IMR-90 (cell line): ENCODE results near the gene POLR2L.

Experiments
- BHLHE40 ChIP-seq: fragments of 150-350 bp; IDR thresholded peaks from 2 replicates; pipeline ENCODE4 v1.6.1; 2016; ENCODE audit warnings: mild to moderate bottlenecking, low read depth, low read length
- CHD1 ChIP-seq: IDR thresholded peaks from 2 replicates; pipeline ENCODE4 v1.6.1; 2012; ENCODE audit warnings: low read depth, low read length, improper control_type of control experiment
- ELK1 ChIP-seq: fragments of 150-350 bp; IDR thresholded peaks from 2 replicates; pipeline ENCODE4 v1.6.1; 2016; ENCODE audit warnings: low read depth, mild to moderate bottlenecking, low read length, moderate library complexity, borderline replicate concordance
- FOS ChIP-seq: fragments of 150-350 bp; IDR thresholded peaks from 2 replicates; pipeline ENCODE4 v1.6.1; 2016; ENCODE audit warnings: low read depth, low read length
- MAFK ChIP-seq: IDR thresholded peaks from 2 replicates; pipeline ENCODE4 v1.6.1; 2012; ENCODE audit warnings: low read depth, low read length, improper control_type of control experiment
- MAZ ChIP-seq: IDR thresholded peaks from 2 replicates; pipeline ENCODE4 v1.6.1; 2012; ENCODE audit warnings: low read depth, mild to moderate bottlenecking, low read length, improper control_type of control experiment, moderate library complexity, borderline replicate concordance
- MXI1 ChIP-seq: IDR thresholded peaks from 2 replicates; pipeline ENCODE4 v1.6.1; 2012; ENCODE audit warnings: low read depth, mild to moderate bottlenecking, low read length, moderate library complexity, borderline replicate concordance
- NFE2L2 ChIP-seq: fragments of 150-350 bp; IDR thresholded peaks from 2 replicates; pipeline ENCODE4 v1.6.1; 2016; ENCODE audit warnings: low read depth, mild to moderate bottlenecking, low read length
- POLR2A ChIP-seq: IDR thresholded peaks from 2 replicates; pipeline ENCODE4 v1.6.1; 2012; ENCODE audit warnings: mild to moderate bottlenecking, low read depth, low read length
- RAD21 ChIP-seq: IDR thresholded peaks from 2 replicates; pipeline ENCODE4 v1.6.1; 2012; ENCODE audit warnings: low read length, improper control_type of control experiment
- RCOR1 ChIP-seq: IDR thresholded peaks from 2 replicates; pipeline ENCODE4 v1.6.1; 2012; ENCODE audit warnings: mild to moderate bottlenecking, low read length, improper control_type of control experiment; ENCODE audit not compliant: insufficient replicate concordance
- RFX5 ChIP-seq: IDR thresholded peaks from 2 replicates; pipeline ENCODE4 v1.8.0; 2012; ENCODE audit warnings: low read depth, mild to moderate bottlenecking, low read length, moderate library complexity
- TF ChIP-seq, protein P1 (sequence below): conservative IDR thresholded peaks from 2 replicates; pipeline ENCODE4 v1.5.1; 2012; ENCODE audit warnings: mild to moderate bottlenecking, low read depth, low read length, improper control_type of control experiment
- TF ChIP-seq, protein P2 (sequence below): fragments of 150-350 bp; IDR thresholded peaks from 2 replicates; pipeline ENCODE4 v1.6.1; 2017; ENCODE audit warnings: mild to moderate bottlenecking, antibody characterized with exemption, low read length, low read depth

DNA sequence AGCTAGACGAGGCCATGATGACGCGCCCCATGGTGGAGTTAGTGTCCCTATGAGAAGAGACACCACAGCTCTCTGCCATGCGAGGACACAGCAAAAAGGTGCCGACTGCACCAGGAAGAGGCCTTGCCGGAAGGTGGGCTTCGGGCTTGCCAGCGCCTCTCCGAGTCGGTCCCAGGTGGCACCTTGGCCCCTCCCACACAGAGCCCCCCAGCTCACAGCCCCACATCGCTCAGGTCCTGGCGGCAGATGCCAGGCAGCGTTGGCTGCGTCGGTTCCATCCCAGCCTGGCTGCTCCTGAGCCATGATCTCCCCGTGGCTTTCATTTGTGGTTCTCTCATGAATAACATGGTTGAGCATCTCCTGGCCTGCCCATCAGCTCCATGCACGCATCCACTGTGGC lies 44.2 kb upstream of the POLR2L start:
- TF ChIP-seq, protein P1, sequence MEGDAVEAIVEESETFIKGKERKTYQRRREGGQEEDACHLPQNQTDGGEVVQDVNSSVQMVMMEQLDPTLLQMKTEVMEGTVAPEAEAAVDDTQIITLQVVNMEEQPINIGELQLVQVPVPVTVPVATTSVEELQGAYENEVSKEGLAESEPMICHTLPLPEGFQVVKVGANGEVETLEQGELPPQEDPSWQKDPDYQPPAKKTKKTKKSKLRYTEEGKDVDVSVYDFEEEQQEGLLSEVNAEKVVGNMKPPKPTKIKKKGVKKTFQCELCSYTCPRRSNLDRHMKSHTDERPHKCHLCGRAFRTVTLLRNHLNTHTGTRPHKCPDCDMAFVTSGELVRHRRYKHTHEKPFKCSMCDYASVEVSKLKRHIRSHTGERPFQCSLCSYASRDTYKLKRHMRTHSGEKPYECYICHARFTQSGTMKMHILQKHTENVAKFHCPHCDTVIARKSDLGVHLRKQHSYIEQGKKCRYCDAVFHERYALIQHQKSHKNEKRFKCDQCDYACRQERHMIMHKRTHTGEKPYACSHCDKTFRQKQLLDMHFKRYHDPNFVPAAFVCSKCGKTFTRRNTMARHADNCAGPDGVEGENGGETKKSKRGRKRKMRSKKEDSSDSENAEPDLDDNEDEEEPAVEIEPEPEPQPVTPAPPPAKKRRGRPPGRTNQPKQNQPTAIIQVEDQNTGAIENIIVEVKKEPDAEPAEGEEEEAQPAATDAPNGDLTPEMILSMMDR, result no peak
- TF ChIP-seq FOS, result no peak
- no peak for TF ChIP-seq ELK1
- no peak for TF ChIP-seq POLR2A
- TF ChIP-seq, protein P2, sequence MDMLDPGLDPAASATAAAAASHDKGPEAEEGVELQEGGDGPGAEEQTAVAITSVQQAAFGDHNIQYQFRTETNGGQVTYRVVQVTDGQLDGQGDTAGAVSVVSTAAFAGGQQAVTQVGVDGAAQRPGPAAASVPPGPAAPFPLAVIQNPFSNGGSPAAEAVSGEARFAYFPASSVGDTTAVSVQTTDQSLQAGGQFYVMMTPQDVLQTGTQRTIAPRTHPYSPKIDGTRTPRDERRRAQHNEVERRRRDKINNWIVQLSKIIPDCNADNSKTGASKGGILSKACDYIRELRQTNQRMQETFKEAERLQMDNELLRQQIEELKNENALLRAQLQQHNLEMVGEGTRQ, result no peak
- no peak for TF ChIP-seq CHD1
- TF ChIP-seq RAD21, result no peak
- TF ChIP-seq MXI1, result no peak
- TF ChIP-seq MAZ, result no peak
- no peak for TF ChIP-seq NFE2L2
- no peak for TF ChIP-seq MAFK
- TF ChIP-seq BHLHE40, result no peak
- no peak for TF ChIP-seq RFX5
- TF ChIP-seq RCOR1, result no peak
